GM23338 (cell line): ENCODE measurements around the gene ASTN1.

ENCODE experiments used
- CREB1 ChIP-seq: fragments of 250-450 bp; sonication (Bioruptor Pico); IDR thresholded peaks from 2 replicates; pipeline ENCODE4 v1.5.0; 2020; ENCODE audit warnings: low read depth, mild to moderate bottlenecking, moderate library complexity
- EZH2 ChIP-seq: fragments of 200-600 bp; sonication (generic); IDR thresholded peaks from one replicate; pipeline ENCODE4 v1.8.0; 2017; ENCODE audit warnings: antibody characterized with exemption, mild to moderate bottlenecking, low read depth; ENCODE audit not compliant: unreplicated experiment
- EZH2phosphoT487 ChIP-seq: fragments of 200-600 bp; sonication (generic); IDR thresholded peaks from one replicate; pipeline ENCODE4 v1.8.1; 2018; ENCODE audit warnings: antibody characterized with exemption; ENCODE audit not compliant: unreplicated experiment
- JUNB ChIP-seq: IDR thresholded peaks from one replicate; pipeline ENCODE4 v1.6.1; 2016; ENCODE audit warnings: antibody characterized with exemption; ENCODE audit not compliant: unreplicated experiment
- POLR2AphosphoS5 ChIP-seq: IDR thresholded peaks from 2 replicates; pipeline ENCODE4 v1.6.1; 2016; ENCODE audit warnings: antibody characterized with exemption, low read depth
- ZNF331 ChIP-seq: fragments of 250-450 bp; sonication (Bioruptor Pico); IDR thresholded peaks from 2 replicates; pipeline ENCODE4 v1.5.0; 2020; ENCODE audit warnings: low read depth, mild to moderate bottlenecking, moderate library complexity
- TF ChIP-seq, protein P1 (sequence below), 2 experiments: fragments of 200-600 bp in 1 of 2; sonication (generic) in 1 of 2; conservative IDR thresholded peaks; 2 replicates each; pipeline versions ENCODE4 v1.5.1 to v1.6.1; 2016 to 2017; ENCODE audit warnings: antibody characterized with exemption in 2 of 2, low read depth in 2 of 2, mild to moderate bottlenecking in 2 of 2, moderate library complexity in 1 of 2
- TF ChIP-seq, protein P2 (sequence below): fragments of 250-450 bp; sonication (Bioruptor Pico); IDR thresholded peaks from 2 replicates; pipeline ENCODE4 v1.5.0; 2020; ENCODE audit warnings: mild to moderate bottlenecking, moderate library complexity
- TF ChIP-seq, protein P3 (sequence below): IDR thresholded peaks from one replicate; pipeline ENCODE4 v1.6.1; 2018; ENCODE audit warnings: antibody characterized with exemption; ENCODE audit not compliant: unreplicated experiment

DNA sequence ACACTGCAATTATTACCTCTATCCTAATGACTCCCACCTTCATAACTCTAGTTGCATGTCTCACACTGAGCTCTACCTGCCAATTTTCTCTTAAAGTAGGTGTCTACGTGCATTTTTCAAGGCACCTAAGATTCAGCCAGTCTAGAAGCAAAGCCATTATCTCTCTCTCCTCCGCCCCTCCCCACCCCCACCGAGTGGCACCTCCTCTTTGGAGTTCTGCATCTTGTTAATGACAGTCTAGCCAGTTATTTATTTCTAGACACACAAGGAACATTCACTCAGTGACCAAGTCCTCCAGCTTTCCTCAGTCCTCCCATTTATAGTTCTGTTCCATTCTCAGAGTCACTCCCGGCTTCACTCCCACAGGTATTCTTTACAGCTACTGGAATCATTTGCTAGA lies 47.6 kb downstream of the ASTN1 start:
- TF ChIP-seq ZNF331: no peak
- TF ChIP-seq, protein P1, sequence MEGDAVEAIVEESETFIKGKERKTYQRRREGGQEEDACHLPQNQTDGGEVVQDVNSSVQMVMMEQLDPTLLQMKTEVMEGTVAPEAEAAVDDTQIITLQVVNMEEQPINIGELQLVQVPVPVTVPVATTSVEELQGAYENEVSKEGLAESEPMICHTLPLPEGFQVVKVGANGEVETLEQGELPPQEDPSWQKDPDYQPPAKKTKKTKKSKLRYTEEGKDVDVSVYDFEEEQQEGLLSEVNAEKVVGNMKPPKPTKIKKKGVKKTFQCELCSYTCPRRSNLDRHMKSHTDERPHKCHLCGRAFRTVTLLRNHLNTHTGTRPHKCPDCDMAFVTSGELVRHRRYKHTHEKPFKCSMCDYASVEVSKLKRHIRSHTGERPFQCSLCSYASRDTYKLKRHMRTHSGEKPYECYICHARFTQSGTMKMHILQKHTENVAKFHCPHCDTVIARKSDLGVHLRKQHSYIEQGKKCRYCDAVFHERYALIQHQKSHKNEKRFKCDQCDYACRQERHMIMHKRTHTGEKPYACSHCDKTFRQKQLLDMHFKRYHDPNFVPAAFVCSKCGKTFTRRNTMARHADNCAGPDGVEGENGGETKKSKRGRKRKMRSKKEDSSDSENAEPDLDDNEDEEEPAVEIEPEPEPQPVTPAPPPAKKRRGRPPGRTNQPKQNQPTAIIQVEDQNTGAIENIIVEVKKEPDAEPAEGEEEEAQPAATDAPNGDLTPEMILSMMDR (conservative IDR thresholded peaks at IDR 0.05; ENCODE audit: low read depth in 2 of 2): no peak
- no peak for TF ChIP-seq EZH2phosphoT487
- TF ChIP-seq POLR2AphosphoS5: no peak
- TF ChIP-seq, protein P2, sequence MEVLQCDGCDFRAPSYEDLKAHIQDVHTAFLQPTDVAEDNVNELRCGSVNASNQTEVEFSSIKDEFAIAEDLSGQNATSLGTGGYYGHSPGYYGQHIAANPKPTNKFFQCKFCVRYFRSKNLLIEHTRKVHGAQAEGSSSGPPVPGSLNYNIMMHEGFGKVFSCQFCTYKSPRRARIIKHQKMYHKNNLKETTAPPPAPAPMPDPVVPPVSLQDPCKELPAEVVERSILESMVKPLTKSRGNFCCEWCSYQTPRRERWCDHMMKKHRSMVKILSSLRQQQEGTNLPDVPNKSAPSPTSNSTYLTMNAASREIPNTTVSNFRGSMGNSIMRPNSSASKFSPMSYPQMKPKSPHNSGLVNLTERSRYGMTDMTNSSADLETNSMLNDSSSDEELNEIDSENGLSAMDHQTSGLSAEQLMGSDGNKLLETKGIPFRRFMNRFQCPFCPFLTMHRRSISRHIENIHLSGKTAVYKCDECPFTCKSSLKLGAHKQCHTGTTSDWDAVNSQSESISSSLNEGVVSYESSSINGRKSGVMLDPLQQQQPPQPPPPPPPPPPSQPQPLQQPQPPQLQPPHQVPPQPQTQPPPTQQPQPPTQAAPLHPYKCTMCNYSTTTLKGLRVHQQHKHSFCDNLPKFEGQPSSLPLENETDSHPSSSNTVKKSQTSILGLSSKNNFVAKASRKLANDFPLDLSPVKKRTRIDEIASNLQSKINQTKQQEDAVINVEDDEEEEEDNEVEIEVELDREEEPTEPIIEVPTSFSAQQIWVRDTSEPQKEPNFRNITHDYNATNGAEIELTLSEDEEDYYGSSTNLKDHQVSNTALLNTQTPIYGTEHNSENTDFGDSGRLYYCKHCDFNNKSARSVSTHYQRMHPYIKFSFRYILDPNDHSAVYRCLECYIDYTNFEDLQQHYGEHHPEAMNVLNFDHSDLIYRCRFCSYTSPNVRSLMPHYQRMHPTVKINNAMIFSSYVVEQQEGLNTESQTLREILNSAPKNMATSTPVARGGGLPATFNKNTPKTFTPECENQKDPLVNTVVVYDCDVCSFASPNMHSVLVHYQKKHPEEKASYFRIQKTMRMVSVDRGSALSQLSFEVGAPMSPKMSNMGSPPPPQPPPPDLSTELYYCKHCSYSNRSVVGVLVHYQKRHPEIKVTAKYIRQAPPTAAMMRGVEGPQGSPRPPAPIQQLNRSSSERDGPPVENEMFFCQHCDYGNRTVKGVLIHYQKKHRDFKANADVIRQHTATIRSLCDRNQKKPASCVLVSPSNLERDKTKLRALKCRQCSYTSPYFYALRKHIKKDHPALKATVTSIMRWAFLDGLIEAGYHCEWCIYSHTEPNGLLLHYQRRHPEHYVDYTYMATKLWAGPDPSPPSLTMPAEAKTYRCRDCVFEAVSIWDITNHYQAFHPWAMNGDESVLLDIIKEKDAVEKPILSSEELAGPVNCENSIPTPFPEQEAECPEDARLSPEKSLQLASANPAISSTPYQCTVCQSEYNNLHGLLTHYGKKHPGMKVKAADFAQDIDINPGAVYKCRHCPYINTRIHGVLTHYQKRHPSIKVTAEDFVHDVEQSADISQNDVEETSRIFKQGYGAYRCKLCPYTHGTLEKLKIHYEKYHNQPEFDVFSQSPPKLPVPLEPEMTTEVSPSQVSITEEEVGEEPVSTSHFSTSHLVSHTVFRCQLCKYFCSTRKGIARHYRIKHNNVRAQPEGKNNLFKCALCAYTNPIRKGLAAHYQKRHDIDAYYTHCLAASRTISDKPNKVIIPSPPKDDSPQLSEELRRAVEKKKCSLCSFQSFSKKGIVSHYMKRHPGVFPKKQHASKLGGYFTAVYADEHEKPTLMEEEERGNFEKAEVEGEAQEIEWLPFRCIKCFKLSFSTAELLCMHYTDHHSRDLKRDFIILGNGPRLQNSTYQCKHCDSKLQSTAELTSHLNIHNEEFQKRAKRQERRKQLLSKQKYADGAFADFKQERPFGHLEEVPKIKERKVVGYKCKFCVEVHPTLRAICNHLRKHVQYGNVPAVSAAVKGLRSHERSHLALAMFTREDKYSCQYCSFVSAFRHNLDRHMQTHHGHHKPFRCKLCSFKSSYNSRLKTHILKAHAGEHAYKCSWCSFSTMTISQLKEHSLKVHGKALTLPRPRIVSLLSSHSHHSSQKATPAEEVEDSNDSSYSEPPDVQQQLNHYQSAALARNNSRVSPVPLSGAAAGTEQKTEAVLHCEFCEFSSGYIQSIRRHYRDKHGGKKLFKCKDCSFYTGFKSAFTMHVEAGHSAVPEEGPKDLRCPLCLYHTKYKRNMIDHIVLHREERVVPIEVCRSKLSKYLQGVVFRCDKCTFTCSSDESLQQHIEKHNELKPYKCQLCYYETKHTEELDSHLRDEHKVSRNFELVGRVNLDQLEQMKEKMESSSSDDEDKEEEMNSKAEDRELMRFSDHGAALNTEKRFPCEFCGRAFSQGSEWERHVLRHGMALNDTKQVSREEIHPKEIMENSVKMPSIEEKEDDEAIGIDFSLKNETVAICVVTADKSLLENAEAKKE (CRISPR knock-in tag): no peak
- TF ChIP-seq EZH2: no peak
- TF ChIP-seq, protein P3, sequence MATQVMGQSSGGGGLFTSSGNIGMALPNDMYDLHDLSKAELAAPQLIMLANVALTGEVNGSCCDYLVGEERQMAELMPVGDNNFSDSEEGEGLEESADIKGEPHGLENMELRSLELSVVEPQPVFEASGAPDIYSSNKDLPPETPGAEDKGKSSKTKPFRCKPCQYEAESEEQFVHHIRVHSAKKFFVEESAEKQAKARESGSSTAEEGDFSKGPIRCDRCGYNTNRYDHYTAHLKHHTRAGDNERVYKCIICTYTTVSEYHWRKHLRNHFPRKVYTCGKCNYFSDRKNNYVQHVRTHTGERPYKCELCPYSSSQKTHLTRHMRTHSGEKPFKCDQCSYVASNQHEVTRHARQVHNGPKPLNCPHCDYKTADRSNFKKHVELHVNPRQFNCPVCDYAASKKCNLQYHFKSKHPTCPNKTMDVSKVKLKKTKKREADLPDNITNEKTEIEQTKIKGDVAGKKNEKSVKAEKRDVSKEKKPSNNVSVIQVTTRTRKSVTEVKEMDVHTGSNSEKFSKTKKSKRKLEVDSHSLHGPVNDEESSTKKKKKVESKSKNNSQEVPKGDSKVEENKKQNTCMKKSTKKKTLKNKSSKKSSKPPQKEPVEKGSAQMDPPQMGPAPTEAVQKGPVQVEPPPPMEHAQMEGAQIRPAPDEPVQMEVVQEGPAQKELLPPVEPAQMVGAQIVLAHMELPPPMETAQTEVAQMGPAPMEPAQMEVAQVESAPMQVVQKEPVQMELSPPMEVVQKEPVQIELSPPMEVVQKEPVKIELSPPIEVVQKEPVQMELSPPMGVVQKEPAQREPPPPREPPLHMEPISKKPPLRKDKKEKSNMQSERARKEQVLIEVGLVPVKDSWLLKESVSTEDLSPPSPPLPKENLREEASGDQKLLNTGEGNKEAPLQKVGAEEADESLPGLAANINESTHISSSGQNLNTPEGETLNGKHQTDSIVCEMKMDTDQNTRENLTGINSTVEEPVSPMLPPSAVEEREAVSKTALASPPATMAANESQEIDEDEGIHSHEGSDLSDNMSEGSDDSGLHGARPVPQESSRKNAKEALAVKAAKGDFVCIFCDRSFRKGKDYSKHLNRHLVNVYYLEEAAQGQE: no peak
- no peak for TF ChIP-seq CREB1 (CRISPR knock-in tag)
- no peak for TF ChIP-seq JUNB
